B cell (primary cell): ENCODE data around the gene AHRR. TPM values are rescaled to one million over a fixed set of nuclear protein-coding genes. Genes with fewer than 3 reads are reported as not detected.

Experiments used
- ATAC-seq: fragments of 200-7000 bp; cut with Tn5 transposase; one replicate; pipeline ENCODE4 v1.10.0; 2021; ENCODE audit warnings: low read depth, mild to moderate bottlenecking, moderate number of reproducible peaks, moderate library complexity
- CTCF ChIA-PET: fragments of 350-600 bp; sonication (Branson Sonifier 250); formaldehyde crosslinking; loops from one replicate; lab custom pipeline; 2021; ENCODE audit warnings: antibody characterized with exemption, inconsistent platforms; lab: Charles Lee
- POLR2A ChIA-PET: fragments of 350-600 bp; sonication (Branson Sonifier 250); formaldehyde crosslinking; loops from one replicate; lab custom pipeline; 2021; ENCODE audit warnings: antibody characterized with exemption; lab: Charles Lee
- DNase-seq: peaks from one replicate; pipeline ENCODE4 v3.0.0; 2013
- H2AFZ ChIP-seq: 2 replicates; pipeline ENCODE4 v1.6.1; 2012; ENCODE audit warnings: mild to moderate bottlenecking, low read depth, low read length; ENCODE audit not compliant: insufficient read depth, poor library complexity, severe bottlenecking
- H3K27ac ChIP-seq, 2 donors: 1 replicate in 1 of 2; 2 replicates in 1 of 2; pipeline ENCODE4 v1.5.1; 2012 to 2013; ENCODE audit warnings: low read length in 2 of 2, mild to moderate bottlenecking in 2 of 2, moderate library complexity in 1 of 2
- H3K27me3 ChIP-seq, 4 experiments: fragments of 200-600 bp in 1 of 4; sonication (generic) in 1 of 4; replicated peaks in 1 of 4; 1 replicate in 2 of 4; 2 replicates in 2 of 4; pipeline versions ENCODE4 v1.6.1 to v1.7.0; 2013 to 2016; ENCODE audit warnings: low read length in 3 of 4, mild to moderate bottlenecking in 2 of 4, mixed read lengths in 1 of 4, moderate library complexity in 1 of 4; ENCODE audit not compliant: insufficient read depth in 4 of 4, control insufficient read depth in 3 of 4; ENCODE audit errors: control extremely low read depth in 1 of 4
- H3K36me3 ChIP-seq, 2 experiments: replicated peaks in 1 of 2; 1 replicate in 1 of 2; 2 replicates in 1 of 2; pipeline versions ENCODE4 v1.6.1 to v1.7.1; 2013; ENCODE audit warnings: low read length in 1 of 2; ENCODE audit not compliant: insufficient read depth in 2 of 2, control insufficient read depth in 1 of 2; ENCODE audit errors: control extremely low read depth in 1 of 2, extremely low read depth in 1 of 2
- H3K4me1 ChIP-seq, 2 donors: fragments of 200-600 bp in 1 of 2; sonication (generic) in 1 of 2; 1 replicate in 1 of 2; 2 replicates in 1 of 2; pipeline versions ENCODE4 v1.5.1 to v1.6.1; 2013 to 2017; ENCODE audit warnings: low read length in 2 of 2; ENCODE audit not compliant: control insufficient read depth in 2 of 2, insufficient read depth in 2 of 2
- H3K4me2 ChIP-seq: replicated peaks from 2 replicates; pipeline ENCODE3; 2012; ENCODE audit warnings: mild to moderate bottlenecking, low read depth, low read length; ENCODE audit not compliant: poor library complexity, severe bottlenecking
- H3K4me3 ChIP-seq, 5 experiments: fragments of 200-600 bp in 1 of 5; sonication (generic) in 1 of 5; 1 replicate in 3 of 5; 2 replicates in 2 of 5; pipeline versions ENCODE4 v1.5.1 to v1.7.0; 2011 to 2016; ENCODE audit warnings: low read length in 4 of 5, mild to moderate bottlenecking in 4 of 5, low read depth in 2 of 5, control low read depth in 1 of 5, moderate library complexity in 1 of 5; ENCODE audit not compliant: insufficient read depth in 1 of 5; ENCODE audit errors: control extremely low read depth in 1 of 5, extremely low read depth in 1 of 5
- H3K79me2 ChIP-seq: fragments of 200-600 bp; sonication (generic); one replicate; pipeline ENCODE4 v1.6.0; 2016; ENCODE audit warnings: low read length; ENCODE audit not compliant: control insufficient read depth, insufficient read depth
- H3K9ac ChIP-seq: fragments of 200-600 bp; sonication (generic); 2 replicates; pipeline ENCODE4 v1.6.1; 2017; ENCODE audit warnings: mild to moderate bottlenecking, low read length, moderate library complexity
- H3K9me3 ChIP-seq, 3 donors: one replicate each; pipeline versions ENCODE4 v1.6.1 to v1.7.1; 2013; ENCODE audit warnings: low read length in 2 of 3; ENCODE audit not compliant: control insufficient read depth in 2 of 3, insufficient read depth in 1 of 3; ENCODE audit errors: control extremely low read depth in 1 of 3
- H4K20me1 ChIP-seq: 2 replicates; pipeline ENCODE4 v1.6.0; 2012; ENCODE audit warnings: mild to moderate bottlenecking, low read length; ENCODE audit not compliant: insufficient read depth, control insufficient read depth, poor library complexity, severe bottlenecking
- H3K27ac Mint-ChIP-seq: one replicate; pipeline ENCODE4 v1.8.0; 2021; ENCODE audit warnings: mixed read lengths
- H3K27me3 Mint-ChIP-seq: one replicate; pipeline ENCODE4 v1.8.0; 2021; ENCODE audit warnings: mixed read lengths
- H3K4me1 Mint-ChIP-seq: one replicate; pipeline ENCODE4 v1.8.0; 2021; ENCODE audit warnings: mixed read lengths
- H3K4me3 Mint-ChIP-seq: one replicate; pipeline ENCODE4 v1.8.0; 2021; ENCODE audit warnings: mixed read lengths
- H3K9me3 Mint-ChIP-seq: one replicate; pipeline ENCODE4 v1.8.0; 2022; ENCODE audit warnings: mixed read lengths; ENCODE audit not compliant: insufficient read depth
- CTCF ChIP-seq: fragments of 200-600 bp; IDR thresholded peaks from one replicate; pipeline ENCODE4 v1.8.0; 2022; ENCODE audit warnings: antibody characterized with exemption, mild to moderate bottlenecking
- EZH2 ChIP-seq: IDR thresholded peaks from 2 replicates; pipeline ENCODE4 v1.6.1; 2012; ENCODE audit warnings: borderline replicate concordance, low read depth, mild to moderate bottlenecking, moderate library complexity, low read length; ENCODE audit not compliant: insufficient read depth, poor library complexity, severe bottlenecking
- WGBS: methylation state at CpG from one replicate; pipeline ENCODE4 v1.1.5; 2013; ENCODE audit warnings: missing lambda C conversion rate; ENCODE audit not compliant: insufficient coverage; 5-methylcytosine and 5-hydroxymethylcytosine counted together
- intact Hi-C: fragments of 100-400 bp; cut with micrococcal nuclease; formaldehyde crosslinking; loops from one replicate; pipeline ENCODE4 v1.10.0; 2022
- polyA plus RNA-seq: library from polyadenylated mRNA; depleted of rRNA; stranded (reverse); fragments of >200 nt; gene quantifications from 2 replicates; pipeline ENCODE4 v1.2.3, GENCODE V29; 2012
- total RNA-seq, 2 donors: library from RNA; stranded (reverse); fragments of 120-200 nt in 1 of 2; gene quantifications; 1 replicate in 1 of 2; 2 replicates in 1 of 2; pipeline versions ENCODE4 v1.2.3 to v1.2.4, GENCODE V29; 2013 to 2022

Gene AHRR
- total and polyA plus RNA-seq, 2 donors (not counting 1 experiment from before 2014, with no cell fraction given): 0.13 to 1.7 TPM

GRCh38 chr5:483011-483410 is 161.5 kb downstream of the AHRR start:
- Histone ChIP-seq H3K79me2 (no peaks in the 10 kb centered on the region), H3K9me3 (peaks cover 0 to 14% (median 0%) of the 10 kb centered on the region in 3 donors), H3K4me1 (peaks cover 5 to 10% of the 10 kb centered on the region in 2 donors), H3K4me3 (no peak overlapping the region), H3K27me3 (peaks cover 0 to 64% (median 5%) of the 10 kb centered on the region in 4 experiments), H4K20me1 (no peaks in the 10 kb centered on the region), H3K36me3 (no peaks in the 10 kb centered on the region), H3K27ac (no peak overlapping the region), H3K9ac (no peak overlapping the region), H3K4me2 (no peak overlapping the region), H2AFZ (no peak overlapping the region)
- intact Hi-C loops: no loop called here
- CTCF ChIA-PET: no interaction called here
- POLR2A ChIA-PET: no interaction called here
- no peak for DNase-seq
- 94% methylated on average over 26 of the region's 26 CpGs for WGBS
- no peak overlapping the region for H3K4me3 Mint-ChIP-seq
- H3K4me1 Mint-ChIP-seq: no peaks in the 10 kb centered on the region
- H3K27ac Mint-ChIP-seq: no peak overlapping the region
- no peak for ATAC-seq
- H3K27me3 Mint-ChIP-seq: peaks cover 20% of the 10 kb centered on the region
- no peaks in the 10 kb centered on the region for H3K9me3 Mint-ChIP-seq
- TF ChIP-seq EZH2: no peak

- ATAC-seq: no peak
- H3K27me3 ChIP-seq: peaks cover 0 to 59% (median 5%) of the 10 kb centered on the region in 4 experiments
Measured at GRCh38 chr5:483434-484140, 162.1 kb downstream of the AHRR start.

More at GRCh38 chr5:483434-484140, 162.1 kb downstream of the AHRR start:
- H3K36me3 ChIP-seq: no peaks in the 10 kb centered on the region
- no peak overlapping the region for H3K27ac ChIP-seq
- Mint-ChIP-seq H3K9me3 (no peaks in the 10 kb centered on the region), H3K4me1 (no peaks in the 10 kb centered on the region), H3K27me3 (peaks cover 20% of the 10 kb centered on the region), H3K27ac (no peak overlapping the region), H3K4me3 (no peak overlapping the region)
- 3% methylated on average over 29 of the region's 34 CpGs for WGBS
- intact Hi-C loops: no loop called here
- H4K20me1 ChIP-seq: no peaks in the 10 kb centered on the region
- peaks cover 5 to 10% of the 10 kb centered on the region in 2 donors for H3K4me1 ChIP-seq
- no peak overlapping the region for H3K9ac ChIP-seq
- H2AFZ ChIP-seq: no peak overlapping the region
- no peak for DNase-seq
- peak overlapping the region; percentile 15 for H3K4me2 ChIP-seq
- H3K79me2 ChIP-seq: no peaks in the 10 kb centered on the region
- ChIA-PET CTCF (no interaction called here), POLR2A (no interaction called here)
- no peak for TF ChIP-seq EZH2
- no peak for TF ChIP-seq CTCF
- H3K4me3 ChIP-seq: no peak overlapping the region
- peaks cover 0 to 15% (median 0%) of the 10 kb centered on the region in 3 donors for H3K9me3 ChIP-seq
